Activated T-cell treated with anti-CD3 and anti-CD28 coated beads for 4 hours (primary cell): Measurements from ENCODE around the gene HMGCS1.
"Not testable (repeated sequence)": the region's sequence is repeated elsewhere in the genome, so short reads cannot be mapped to it uniquely, and the experiment has no call there.

Experiments
- DNase-seq: peaks from one replicate; pipeline ENCODE4 v3.0.0-alpha.2; 2020

The HMGCS1 gene

GRCh38 chr5:43312076-43312661 is 1.0 kb downstream of the HMGCS1 start:
- no peak for DNase-seq

- no peak for DNase-seq
These were observed 3.6 kb downstream of the HMGCS1 start for GRCh38 chr5:43309637-43310036.

- no peak for DNase-seq
These were observed 4.1 kb downstream of the HMGCS1 start for GRCh38 chr5:43309122-43309521.

- not testable (repeated sequence) for DNase-seq
These were observed 6.3 kb downstream of the HMGCS1 start for GRCh38 chr5:43306954-43307353.

- no peak for DNase-seq
These were observed 7.2 kb downstream of the HMGCS1 start for GRCh38 chr5:43305948-43306565.

GRCh38 chr5:43304525-43304924 is 8.7 kb downstream of the HMGCS1 start:
- DNase-seq, result no peak

- no peak for DNase-seq
These were observed 10.0 kb downstream of the HMGCS1 start for GRCh38 chr5:43303242-43303641.

- no peak for DNase-seq
These were observed 10.7 kb downstream of the HMGCS1 start for GRCh38 chr5:43302481-43302880.

- no peak for DNase-seq
These were observed 11.5 kb downstream of the HMGCS1 start for GRCh38 chr5:43301653-43302091.

- no peak for DNase-seq
These were observed 13.1 kb downstream of the HMGCS1 start for GRCh38 chr5:43300112-43300511.

- no peak for DNase-seq
These were observed 14.8 kb downstream of the HMGCS1 start for GRCh38 chr5:43298443-43298842.

GRCh38 chr5:43296835-43297234 is 16.4 kb downstream of the HMGCS1 start:
- DNase-seq, result no peak

GRCh38 chr5:43295202-43295601 is 18.0 kb downstream of the HMGCS1 start:
- no peak for DNase-seq

- no peak for DNase-seq
These were observed 19.0 kb downstream of the HMGCS1 start for GRCh38 chr5:43294226-43294625.

GRCh38 chr5:43290726-43291125 is 22.5 kb downstream of the HMGCS1 start:
- DNase-seq, result no peak

GRCh38 chr5:43288269-43288831 is 24.9 kb downstream of the HMGCS1 start:
- no peak for DNase-seq

- DNase-seq, result no peak
These were observed 25.7 kb downstream of the HMGCS1 start for GRCh38 chr5:43287493-43287892.

GRCh38 chr5:43286623-43287022 is 26.6 kb downstream of the HMGCS1 start:
- no peak for DNase-seq

- no peak for DNase-seq
These were observed 31.2 kb downstream of the HMGCS1 start for GRCh38 chr5:43281840-43282658.

- no peak for DNase-seq
These were observed 33.5 kb downstream of the HMGCS1 start for GRCh38 chr5:43279548-43280274.

GRCh38 chr5:43275391-43275790 is 37.8 kb downstream of the HMGCS1 start:
- DNase-seq, result no peak

GRCh38 chr5:43274435-43275114 is 38.6 kb downstream of the HMGCS1 start:
- no peak for DNase-seq
